Neutrophil (primary cell): Measurements from ENCODE around the gene ACVR1.

Experiments used
- H3K27ac ChIP-seq: fragments of 200-600 bp; sonication (generic); 2 replicates; pipeline ENCODE4 v1.5.1; 2016; ENCODE audit warnings: mild to moderate bottlenecking, moderate library complexity
- H3K27me3 ChIP-seq: fragments of 200-600 bp; sonication (generic); 2 replicates; pipeline ENCODE4 v1.6.0; 2016; ENCODE audit warnings: mild to moderate bottlenecking
- H3K36me3 ChIP-seq: fragments of 200-600 bp; sonication (generic); 2 replicates; pipeline ENCODE4 v1.5.1; 2017
- H3K4me1 ChIP-seq, 2 experiments: fragments of 200-600 bp in 1 of 2; sonication (generic) in 1 of 2; 1 replicate in 1 of 2; 2 replicates in 1 of 2; pipeline versions ENCODE4 v1.5.1 to v1.6.1; 2013 to 2016; ENCODE audit warnings: low read depth in 1 of 2, low read length in 1 of 2, mild to moderate bottlenecking in 1 of 2, moderate library complexity in 1 of 2; ENCODE audit not compliant: control insufficient read depth in 1 of 2, insufficient read depth in 1 of 2
- H3K4me3 ChIP-seq, 2 experiments: fragments of 200-600 bp in 1 of 2; sonication (generic) in 1 of 2; 1 replicate in 1 of 2; 2 replicates in 1 of 2; pipeline ENCODE4 v1.5.1; 2013 to 2016; ENCODE audit warnings: low read depth in 1 of 2, low read length in 1 of 2, mild to moderate bottlenecking in 1 of 2, moderate library complexity in 1 of 2
- H3K9me3 ChIP-seq: fragments of 200-600 bp; sonication (generic); 2 replicates; pipeline ENCODE4 v1.5.1; 2016
- TF ChIP-seq, protein P1 (sequence below): fragments of 200-600 bp; sonication (generic); IDR thresholded peaks from 2 replicates; pipeline ENCODE4 v1.5.1; 2016; ENCODE audit warnings: antibody characterized with exemption

ACVR1 gene

DNA sequence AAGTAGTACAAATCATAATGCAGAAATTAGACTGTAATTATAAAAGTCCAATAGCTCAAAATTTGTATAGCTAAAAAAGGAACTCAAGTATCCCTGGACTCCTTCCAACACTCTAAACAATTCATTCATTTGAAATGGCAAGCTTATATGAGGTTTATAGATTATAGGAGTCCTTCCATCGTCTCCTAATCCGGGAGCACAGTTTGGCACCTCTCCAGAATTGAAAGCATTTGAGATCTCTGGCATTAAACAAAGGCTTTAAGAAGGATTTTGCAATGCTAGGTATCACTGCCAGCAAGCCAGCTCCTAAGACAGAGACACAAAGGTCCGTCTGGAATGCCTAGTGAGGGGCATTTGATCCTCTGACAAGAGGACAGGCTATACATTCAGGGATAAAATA is 90.9 kb downstream of the ACVR1 start:
- no peaks in the 10 kb centered on the region for H3K36me3 ChIP-seq
- H3K9me3 ChIP-seq, result no peaks in the 10 kb centered on the region
- TF ChIP-seq, protein P1, sequence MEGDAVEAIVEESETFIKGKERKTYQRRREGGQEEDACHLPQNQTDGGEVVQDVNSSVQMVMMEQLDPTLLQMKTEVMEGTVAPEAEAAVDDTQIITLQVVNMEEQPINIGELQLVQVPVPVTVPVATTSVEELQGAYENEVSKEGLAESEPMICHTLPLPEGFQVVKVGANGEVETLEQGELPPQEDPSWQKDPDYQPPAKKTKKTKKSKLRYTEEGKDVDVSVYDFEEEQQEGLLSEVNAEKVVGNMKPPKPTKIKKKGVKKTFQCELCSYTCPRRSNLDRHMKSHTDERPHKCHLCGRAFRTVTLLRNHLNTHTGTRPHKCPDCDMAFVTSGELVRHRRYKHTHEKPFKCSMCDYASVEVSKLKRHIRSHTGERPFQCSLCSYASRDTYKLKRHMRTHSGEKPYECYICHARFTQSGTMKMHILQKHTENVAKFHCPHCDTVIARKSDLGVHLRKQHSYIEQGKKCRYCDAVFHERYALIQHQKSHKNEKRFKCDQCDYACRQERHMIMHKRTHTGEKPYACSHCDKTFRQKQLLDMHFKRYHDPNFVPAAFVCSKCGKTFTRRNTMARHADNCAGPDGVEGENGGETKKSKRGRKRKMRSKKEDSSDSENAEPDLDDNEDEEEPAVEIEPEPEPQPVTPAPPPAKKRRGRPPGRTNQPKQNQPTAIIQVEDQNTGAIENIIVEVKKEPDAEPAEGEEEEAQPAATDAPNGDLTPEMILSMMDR, result no peak
- no peaks in the 10 kb centered on the region for H3K4me1 ChIP-seq
- H3K27ac ChIP-seq, result no peak overlapping the region
- H3K27me3 ChIP-seq, result no peaks in the 10 kb centered on the region
- H3K4me3 ChIP-seq, result no peak overlapping the region

DNA sequence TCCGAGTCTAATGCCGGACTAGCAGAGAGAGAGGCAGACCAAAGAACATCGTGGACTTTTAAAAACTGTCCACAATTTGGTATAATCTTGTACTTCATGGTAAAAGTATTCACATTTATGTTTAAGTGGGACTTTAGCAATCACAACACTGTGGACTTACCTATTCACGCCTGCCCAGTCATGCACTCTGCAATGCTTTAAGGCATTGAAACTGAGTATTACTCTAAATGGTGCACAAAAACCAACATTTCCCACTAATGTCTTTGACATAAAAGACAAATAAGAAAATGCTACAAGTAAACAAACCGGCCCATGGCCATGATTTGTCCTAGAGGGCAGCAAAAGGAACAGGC is 91.3 kb downstream of the ACVR1 start:
- Histone ChIP-seq H3K36me3 (no peaks in the 10 kb centered on the region), H3K4me1 (no peaks in the 10 kb centered on the region), H3K27ac (no peak overlapping the region), H3K27me3 (no peaks in the 10 kb centered on the region), H3K9me3 (no peaks in the 10 kb centered on the region), H3K4me3 (no peak overlapping the region)
- TF ChIP-seq, protein P1, result no peak

DNA sequence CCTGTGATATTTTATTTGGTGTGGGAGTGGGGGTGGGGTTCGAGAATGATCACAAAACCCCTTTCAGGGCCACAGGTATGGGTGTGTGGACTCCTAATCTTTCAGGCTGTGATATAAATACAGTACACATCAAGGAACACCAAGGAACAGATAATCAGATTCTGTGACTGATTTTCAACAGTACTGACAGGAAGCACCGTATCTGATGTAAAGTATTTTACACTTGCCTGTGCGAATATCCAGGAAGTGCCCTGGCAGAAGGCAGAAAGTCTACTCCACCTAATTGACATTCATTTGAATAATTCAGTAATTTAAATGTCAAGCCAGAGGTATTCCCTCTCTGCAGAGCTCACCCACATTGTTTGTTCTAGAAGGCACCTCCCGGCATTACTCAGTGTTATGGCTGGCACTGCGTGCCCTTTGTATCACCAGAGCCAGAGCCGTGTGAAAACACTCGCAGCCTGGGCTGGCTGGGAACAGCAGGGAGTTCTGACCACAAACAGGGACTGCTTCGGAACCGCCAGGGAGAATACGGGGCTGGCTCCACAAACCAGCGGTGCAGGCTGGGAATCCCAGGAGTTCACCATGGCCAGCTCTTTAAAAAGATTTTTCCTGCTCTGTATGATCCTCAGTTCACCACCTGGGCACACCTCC is 91.8 kb downstream of the ACVR1 start:
- Histone ChIP-seq H3K27ac (no peak overlapping the region), H3K9me3 (no peaks in the 10 kb centered on the region), H3K4me1 (no peaks in the 10 kb centered on the region), H3K36me3 (no peaks in the 10 kb centered on the region), H3K4me3 (no peak overlapping the region), H3K27me3 (no peaks in the 10 kb centered on the region)
- TF ChIP-seq, protein P1, result no peak

DNA sequence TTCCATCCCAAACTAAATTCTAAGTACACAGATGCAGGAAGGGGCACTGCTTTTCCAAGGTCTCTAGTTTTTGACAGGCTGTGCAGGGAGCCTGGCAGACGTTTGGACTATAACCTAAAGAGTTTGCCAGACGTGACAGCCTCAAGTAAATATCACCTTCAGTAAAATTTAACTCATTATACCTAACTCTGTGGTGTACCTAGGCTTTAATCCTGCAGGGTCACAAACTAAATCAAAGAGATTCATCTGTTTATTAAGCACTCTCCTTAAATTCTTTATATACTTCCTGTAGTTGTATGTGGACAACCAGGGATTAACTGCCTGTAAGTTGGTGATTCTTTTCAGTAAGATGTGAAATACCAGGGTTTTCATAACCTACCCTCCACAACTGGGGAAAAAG is 92.9 kb downstream of the ACVR1 start:
- no peaks in the 10 kb centered on the region for H3K36me3 ChIP-seq
- H3K4me1 ChIP-seq, result no peaks in the 10 kb centered on the region
- H3K27ac ChIP-seq, result no peak overlapping the region
- TF ChIP-seq, protein P1, result no peak
- no peak overlapping the region for H3K4me3 ChIP-seq
- H3K27me3 ChIP-seq, result no peaks in the 10 kb centered on the region
- no peaks in the 10 kb centered on the region for H3K9me3 ChIP-seq

DNA sequence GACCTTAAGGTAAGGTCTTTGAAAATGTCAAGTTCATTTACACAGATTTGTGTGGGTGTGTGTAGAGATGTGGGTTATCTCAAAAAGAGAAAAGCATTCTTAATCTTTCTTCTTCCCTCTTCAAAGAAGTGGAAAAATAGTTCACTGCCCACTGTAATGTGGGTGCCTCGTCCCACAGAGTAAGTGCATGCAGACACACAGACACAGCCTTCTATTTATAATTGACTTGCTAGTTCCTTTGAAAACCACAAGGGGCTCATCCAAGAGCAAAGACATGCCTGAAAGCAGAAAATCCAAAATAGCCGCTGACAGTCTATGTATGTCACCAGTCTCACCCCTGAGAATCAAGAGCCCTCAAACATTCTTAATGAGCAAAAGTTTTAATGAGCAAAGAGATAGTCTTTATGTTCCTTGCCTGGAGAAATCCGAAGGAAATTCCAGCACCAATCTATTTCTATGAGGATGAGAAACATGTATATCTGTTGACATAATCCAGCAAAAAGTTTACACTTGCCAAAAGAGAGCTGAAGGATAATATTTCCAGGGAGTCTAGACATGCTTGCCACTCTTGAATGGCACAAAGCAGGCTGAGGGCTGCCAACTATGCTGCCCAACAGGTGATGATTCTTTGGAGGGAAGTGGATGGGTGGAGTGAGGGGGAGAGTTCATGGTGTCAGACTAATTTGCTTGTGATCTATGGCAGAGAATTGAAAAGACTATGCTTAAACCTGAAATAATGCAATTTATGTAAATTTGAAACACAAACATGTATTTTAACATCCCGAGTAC is 93.9 kb downstream of the ACVR1 start:
- Histone ChIP-seq H3K27me3 (no peaks in the 10 kb centered on the region), H3K27ac (no peak overlapping the region), H3K4me1 (no peaks in the 10 kb centered on the region), H3K9me3 (no peaks in the 10 kb centered on the region), H3K36me3 (no peaks in the 10 kb centered on the region), H3K4me3 (no peak overlapping the region)
- TF ChIP-seq, protein P1, result no peak
